Adrenal gland (tissue), 5 donors: ENCODE data around the gene LPAR3.

ENCODE experiments used
- CTCF ChIP-seq, 6 experiments: fragments of 450-650 bp in 4 of 6; fragments of 200-600 bp in 2 of 6; sonication (generic) in 1 of 6; IDR thresholded peaks; 1 replicate in 5 of 6; 2 replicates in 1 of 6; pipeline versions ENCODE4 v1.5.1 to v1.8.0; 2016 to 2021; ENCODE audit warnings: antibody characterized with exemption in 6 of 6, mild to moderate bottlenecking in 2 of 6, moderate library complexity in 1 of 6
- POLR2A ChIP-seq, 2 donors: fragments of 450-650 bp; IDR thresholded peaks; one replicate each; pipeline ENCODE4 v1.6.1; 2017; ENCODE audit warnings: antibody characterized with exemption in 2 of 2, mild to moderate bottlenecking in 2 of 2, moderate library complexity in 1 of 2
- donor health status: DM: no; HTN: no; CAD: no.

GRCh38 chr1:84773195-84773594, 119.8 kb downstream of the LPAR3 start:
- TF ChIP-seq CTCF (IDR thresholded peaks at IDR 0.05), result no peak
- no peak for TF ChIP-seq POLR2A (IDR thresholded peaks at IDR 0.05)
